GM23338 (cell line): ENCODE measurements around the gene GPAT2. TPM values are rescaled to one million over a fixed set of nuclear protein-coding genes. Genes with fewer than 3 reads are reported as not detected.
A peak's percentile ranks its signal among the peaks of the same experiment; 100 is the strongest.
"Not testable (repeated sequence)": the region's sequence is repeated elsewhere in the genome, so short reads cannot be mapped to it uniquely, and the experiment has no call there.

Experiments used
- ATAC-seq: fragments of 200-7000 bp; cut with Tn5 transposase; 3 replicates; pipeline ENCODE4 v1.9.1; 2020
- DNase-seq: peaks from one replicate; pipeline ENCODE4 v3.0.0-alpha.2; 2015; ENCODE audit warnings: low spot score
- H2AFZ ChIP-seq: fragments of 200-600 bp; sonication (generic); 2 replicates; pipeline ENCODE4 v1.8.0; 2016; ENCODE audit warnings: antibody characterized with exemption, mild to moderate bottlenecking, moderate library complexity
- H3F3A ChIP-seq: fragments of 200-600 bp; sonication (generic); replicated peaks from 2 replicates; pipeline ENCODE4 v1.8.0; 2017; ENCODE audit warnings: antibody characterized with exemption, mixed run types, low read depth
- H3K27ac ChIP-seq: fragments of 200-600 bp; sonication (generic); 2 replicates; pipeline ENCODE4 v1.6.1; 2016; ENCODE audit warnings: low read depth
- H3K27me3 ChIP-seq: fragments of 200-600 bp; sonication (generic); 2 replicates; pipeline ENCODE4 v1.8.0; 2016; ENCODE audit warnings: mild to moderate bottlenecking, mixed run types, moderate library complexity; ENCODE audit not compliant: insufficient read depth
- H3K36me3 ChIP-seq: fragments of 200-600 bp; sonication (generic); 2 replicates; pipeline ENCODE4 v1.8.0; 2016; ENCODE audit warnings: mild to moderate bottlenecking; ENCODE audit not compliant: insufficient read depth
- H3K4me1 ChIP-seq: fragments of 200-600 bp; sonication (generic); 2 replicates; pipeline ENCODE4 v1.8.0; 2016; ENCODE audit warnings: mild to moderate bottlenecking, moderate library complexity; ENCODE audit not compliant: insufficient read depth
- H3K4me2 ChIP-seq: fragments of 200-600 bp; sonication (generic); 2 replicates; pipeline ENCODE4 v1.7.1; 2017; ENCODE audit warnings: mixed run types
- H3K4me3 ChIP-seq: fragments of 200-600 bp; sonication (generic); 2 replicates; pipeline ENCODE4 v1.6.1; 2016; ENCODE audit warnings: mixed run types
- H3K79me2 ChIP-seq: fragments of 200-600 bp; sonication (generic); replicated peaks from 2 replicates; pipeline ENCODE4 v1.8.0; 2017; ENCODE audit warnings: mild to moderate bottlenecking; ENCODE audit not compliant: insufficient read depth
- H3K9me2 ChIP-seq: fragments of 200-600 bp; sonication (generic); 2 replicates; pipeline ENCODE4 v1.8.0; 2017; ENCODE audit not compliant: insufficient read depth
- H4K20me1 ChIP-seq: fragments of 200-600 bp; sonication (generic); replicated peaks from 2 replicates; pipeline ENCODE4 v1.8.0; 2017; ENCODE audit warnings: mild to moderate bottlenecking; ENCODE audit not compliant: insufficient read depth
- H3K27ac Mint-ChIP-seq: 2 replicates; pipeline ENCODE4 v1.8.0; 2020; ENCODE audit warnings: inconsistent platforms, mild to moderate bottlenecking, moderate library complexity, mixed read lengths
- H3K27me3 Mint-ChIP-seq: 3 replicates; pipeline ENCODE4 v1.8.0; 2022; ENCODE audit warnings: low read depth, mild to moderate bottlenecking, moderate library complexity, mixed read lengths, inconsistent platforms; ENCODE audit not compliant: insufficient read depth, poor library complexity
- H3K36me3 Mint-ChIP-seq: 3 replicates; pipeline ENCODE4 v1.8.0; 2021; ENCODE audit warnings: low read depth, mild to moderate bottlenecking, inconsistent platforms, moderate library complexity, mixed read lengths
- H3K4me1 Mint-ChIP-seq: 3 replicates; pipeline ENCODE4 v1.8.0; 2020; ENCODE audit warnings: mild to moderate bottlenecking, inconsistent platforms, mixed read lengths
- H3K4me3 Mint-ChIP-seq: 3 replicates; pipeline ENCODE4 v1.8.0; 2021; ENCODE audit warnings: moderate library complexity, mild to moderate bottlenecking, inconsistent platforms, mixed read lengths
- H3K9me3 Mint-ChIP-seq: 3 replicates; pipeline ENCODE4 v1.8.0; 2020; ENCODE audit warnings: moderate library complexity, mild to moderate bottlenecking, inconsistent platforms, mixed read lengths
- CTCF ChIP-seq, 2 experiments: fragments of 200-600 bp in 1 of 2; sonication (generic) in 1 of 2; conservative IDR thresholded peaks; 2 replicates each; pipeline versions ENCODE4 v1.5.1 to v1.6.1; 2016 to 2017; ENCODE audit warnings: antibody characterized with exemption in 2 of 2, low read depth in 2 of 2, mild to moderate bottlenecking in 2 of 2, moderate library complexity in 1 of 2
- polyA plus RNA-seq: library from polyadenylated mRNA; unstranded; fragments of >200 nt; fragmentation: Nextera tagmentation; extraction: Ambion mirVana; gene quantifications from 2 replicates; pipeline ENCODE4 v1.2.1, GENCODE V29; 2016
- total RNA-seq: library from RNA; depleted of rRNA; stranded (reverse); fragments of >200 nt; shearing (Covaris generic); gene quantifications from 2 replicates; pipeline ENCODE4 v1.2.3, GENCODE V29; 2014

GPAT2 gene
- total and polyA plus RNA-seq, 2 experiments from 2014 or later: 1.6 to 2.2 TPM

- not testable (repeated sequence) for H3K27ac ChIP-seq, DNase-seq, H3K9me2 ChIP-seq, H3K27ac Mint-ChIP-seq, H3K36me3 ChIP-seq, H3K4me3 Mint-ChIP-seq, H3F3A ChIP-seq, H2AFZ ChIP-seq, H3K4me3 ChIP-seq, H4K20me1 ChIP-seq, H3K79me2 ChIP-seq, H3K4me1 Mint-ChIP-seq, H3K36me3 Mint-ChIP-seq, H3K9me3 Mint-ChIP-seq, H3K27me3 ChIP-seq, H3K4me1 ChIP-seq, ATAC-seq, H3K4me2 ChIP-seq
- H3K27me3 Mint-ChIP-seq: peaks cover 12% of the 10 kb centered on the region
These were observed 14.7 kb downstream of the GPAT2 start for GRCh38 chr2:96019909-96020590.

- not testable (repeated sequence) for H4K20me1 ChIP-seq, H3K4me1 ChIP-seq, H2AFZ ChIP-seq, H3F3A ChIP-seq, H3K27ac ChIP-seq, H3K4me3 Mint-ChIP-seq, H3K27me3 ChIP-seq, H3K4me1 Mint-ChIP-seq, H3K4me3 ChIP-seq, H3K36me3 ChIP-seq, ATAC-seq, H3K4me2 ChIP-seq, DNase-seq, H3K9me2 ChIP-seq, H3K36me3 Mint-ChIP-seq, H3K79me2 ChIP-seq, H3K27ac Mint-ChIP-seq, H3K27me3 Mint-ChIP-seq, H3K9me3 Mint-ChIP-seq
These were observed 18.4 kb downstream of the GPAT2 start for GRCh38 chr2:96016321-96016720.

GRCh38 chr2:96012792-96013264 is 21.9 kb downstream of the GPAT2 start:
- not testable (repeated sequence) for H3K36me3 Mint-ChIP-seq, H3K27ac Mint-ChIP-seq, ATAC-seq, H3K4me1 Mint-ChIP-seq, H4K20me1 ChIP-seq, H3K9me3 Mint-ChIP-seq, H3K4me2 ChIP-seq, H3K9me2 ChIP-seq, H3K27me3 Mint-ChIP-seq, H2AFZ ChIP-seq, H3K4me3 Mint-ChIP-seq, H3K27ac ChIP-seq, H3K27me3 ChIP-seq, H3K79me2 ChIP-seq, H3F3A ChIP-seq, H3K4me1 ChIP-seq, H3K36me3 ChIP-seq, H3K4me3 ChIP-seq
- TF ChIP-seq CTCF (conservative IDR thresholded peaks at IDR 0.05; ENCODE audit: low read depth in 2 of 2): peak; percentile 30 to 41; a peak in 3 of 4 replicates
- peak; percentile 9 for DNase-seq

- not testable (repeated sequence) for H3K36me3 ChIP-seq, H3K4me2 ChIP-seq, H4K20me1 ChIP-seq, H3K9me3 Mint-ChIP-seq, H3K4me1 ChIP-seq, H3K9me2 ChIP-seq, H2AFZ ChIP-seq, H3K36me3 Mint-ChIP-seq, H3K27me3 ChIP-seq, H3K27ac ChIP-seq, H3K4me3 Mint-ChIP-seq, ATAC-seq, DNase-seq, H3F3A ChIP-seq, H3K79me2 ChIP-seq, H3K4me3 ChIP-seq, H3K4me1 Mint-ChIP-seq, H3K27ac Mint-ChIP-seq, H3K27me3 Mint-ChIP-seq
These were observed 22.5 kb downstream of the GPAT2 start for GRCh38 chr2:96012086-96012791.
